Loucy (cell line): ENCODE data around the gene CEACAM16.

Experiments used
- CTCF ChIP-seq: fragments of 200-600 bp; sonication (generic); conservative IDR thresholded peaks from 2 replicates; pipeline ENCODE4 v1.5.1; 2014; ENCODE audit warnings: mild to moderate bottlenecking, antibody characterized with exemption, low read length
- EZH2phosphoT487 ChIP-seq: fragments of 200-600 bp; IDR thresholded peaks from 2 replicates; pipeline ENCODE4 v1.6.1; 2018; ENCODE audit warnings: antibody characterized with exemption, mild to moderate bottlenecking, moderate library complexity, borderline replicate concordance

- TF ChIP-seq CTCF (no peak), EZH2phosphoT487 (no peak)
Observed at GRCh38 chr19:44752123-44752815, 53.3 kb downstream of the CEACAM16 start.
